HFF-Myc (cell line): ENCODE results near the gene PFAS.
"Not testable (repeated sequence)": the region's sequence is repeated elsewhere in the genome, so short reads cannot be mapped to it uniquely, and the experiment has no call there.

Source experiments
- DNase-seq: peaks from one replicate; pipeline ENCODE4 v3.0.0-alpha.2; 2011; ENCODE audit warnings: low read depth; ENCODE audit errors: extremely low read depth
- H3K4me3 ChIP-seq: replicated peaks from 2 replicates; pipeline ENCODE4 v1.5.1; 2011; ENCODE audit warnings: low read depth, mild to moderate bottlenecking, control low read depth, low read length
- TF ChIP-seq, protein P1 (sequence below): IDR thresholded peaks from 2 replicates; pipeline ENCODE4 v1.5.1; 2012; ENCODE audit warnings: mild to moderate bottlenecking, low read depth, low read length, control low read depth; ENCODE audit errors: missing control alignments

PFAS gene

DNA sequence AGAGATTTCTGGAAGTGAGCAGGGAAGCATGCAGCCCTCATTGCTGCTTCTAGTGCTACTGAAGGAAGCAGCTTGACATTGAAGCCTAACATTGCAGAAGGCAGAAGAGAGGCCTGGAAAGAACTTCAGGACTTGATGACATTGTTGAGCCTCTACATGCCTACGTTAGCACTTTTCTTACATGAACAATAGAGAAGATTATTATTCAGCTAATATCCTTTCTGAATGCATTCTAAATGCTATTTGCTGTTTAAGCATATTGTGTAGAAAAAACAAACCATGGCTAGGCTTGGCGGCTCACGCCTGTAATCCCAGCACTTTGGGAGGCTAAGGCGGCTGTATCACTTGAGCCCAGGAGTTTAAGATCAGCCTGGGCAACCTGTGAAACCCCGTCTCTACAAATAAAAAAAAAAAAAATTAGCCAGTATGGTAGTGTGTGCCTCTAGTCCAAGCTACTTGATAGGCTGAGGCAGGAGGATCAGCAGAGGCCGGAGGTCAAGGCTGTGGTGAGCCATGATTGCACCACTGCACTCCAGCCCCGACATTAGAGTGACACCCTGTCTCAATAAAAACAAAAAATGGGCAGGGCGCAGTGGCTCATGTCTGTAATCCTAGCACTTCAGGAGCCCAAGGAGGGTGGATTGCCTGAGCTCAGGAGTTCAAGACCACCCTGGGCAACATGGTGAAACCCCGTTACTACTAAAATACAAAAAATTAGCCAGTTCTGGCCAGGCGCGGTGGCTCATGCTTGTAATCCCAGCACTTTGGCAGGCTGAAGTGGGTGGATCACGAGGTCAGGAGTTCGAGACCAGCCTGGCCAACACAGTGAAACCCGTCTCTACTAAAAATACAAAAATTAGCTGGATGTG is 36.5 kb upstream of the PFAS start:
- no peak for DNase-seq
- no peak overlapping the region for H3K4me3 ChIP-seq
- TF ChIP-seq, protein P1, sequence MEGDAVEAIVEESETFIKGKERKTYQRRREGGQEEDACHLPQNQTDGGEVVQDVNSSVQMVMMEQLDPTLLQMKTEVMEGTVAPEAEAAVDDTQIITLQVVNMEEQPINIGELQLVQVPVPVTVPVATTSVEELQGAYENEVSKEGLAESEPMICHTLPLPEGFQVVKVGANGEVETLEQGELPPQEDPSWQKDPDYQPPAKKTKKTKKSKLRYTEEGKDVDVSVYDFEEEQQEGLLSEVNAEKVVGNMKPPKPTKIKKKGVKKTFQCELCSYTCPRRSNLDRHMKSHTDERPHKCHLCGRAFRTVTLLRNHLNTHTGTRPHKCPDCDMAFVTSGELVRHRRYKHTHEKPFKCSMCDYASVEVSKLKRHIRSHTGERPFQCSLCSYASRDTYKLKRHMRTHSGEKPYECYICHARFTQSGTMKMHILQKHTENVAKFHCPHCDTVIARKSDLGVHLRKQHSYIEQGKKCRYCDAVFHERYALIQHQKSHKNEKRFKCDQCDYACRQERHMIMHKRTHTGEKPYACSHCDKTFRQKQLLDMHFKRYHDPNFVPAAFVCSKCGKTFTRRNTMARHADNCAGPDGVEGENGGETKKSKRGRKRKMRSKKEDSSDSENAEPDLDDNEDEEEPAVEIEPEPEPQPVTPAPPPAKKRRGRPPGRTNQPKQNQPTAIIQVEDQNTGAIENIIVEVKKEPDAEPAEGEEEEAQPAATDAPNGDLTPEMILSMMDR, result no peak

DNA sequence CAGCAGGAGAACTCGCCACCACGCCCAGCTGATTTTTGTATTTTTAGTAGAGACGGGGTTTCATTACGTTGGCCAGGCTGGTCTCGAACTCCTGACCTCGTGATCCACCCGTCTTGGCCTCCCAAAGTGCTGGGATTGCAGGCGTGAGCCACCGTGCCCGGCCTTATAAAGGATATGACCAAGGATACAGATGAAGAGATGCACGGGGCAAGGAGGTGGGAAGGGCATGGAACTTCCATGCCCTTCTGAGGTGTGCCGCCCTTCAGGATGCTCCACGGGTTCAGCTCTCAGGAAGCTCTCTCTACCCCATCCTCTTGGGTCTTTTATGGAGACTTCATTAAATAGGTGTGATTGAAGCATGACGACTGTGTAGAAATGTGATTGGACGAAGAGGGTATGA is 35.1 kb upstream of the PFAS start:
- H3K4me3 ChIP-seq, DNase-seq: not testable (repeated sequence)

GRCh38 chr17:8220783-8221662 is 28.1 kb upstream of the PFAS start:
- TF ChIP-seq, protein P1, result no peak
- peak; percentile 83 for DNase-seq
- peak overlapping the region; percentile 65 for H3K4me3 ChIP-seq

- H3K4me3 ChIP-seq, result peak overlapping the region; percentile 65
- DNase-seq, result peak; percentile 87
- TF ChIP-seq, protein P1, result no peak
Observed at GRCh38 chr17:8221663-8222379, 27.3 kb upstream of the PFAS start.

DNA sequence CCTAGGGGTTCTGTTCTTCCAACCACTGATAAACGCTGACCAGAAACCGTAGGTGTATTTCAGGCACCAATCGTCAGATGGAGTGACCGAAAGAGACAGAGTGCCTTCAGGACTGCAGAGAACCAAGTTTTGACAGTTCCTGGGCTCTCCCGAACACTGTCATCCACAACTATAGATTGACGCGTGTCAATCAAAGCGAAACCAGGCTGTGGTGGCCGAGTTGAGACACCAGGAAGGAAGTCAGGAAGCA is 26.8 kb upstream of the PFAS start:
- TF ChIP-seq, protein P1, result no peak
- peak overlapping the region; percentile 65 for H3K4me3 ChIP-seq
- no peak for DNase-seq

DNA sequence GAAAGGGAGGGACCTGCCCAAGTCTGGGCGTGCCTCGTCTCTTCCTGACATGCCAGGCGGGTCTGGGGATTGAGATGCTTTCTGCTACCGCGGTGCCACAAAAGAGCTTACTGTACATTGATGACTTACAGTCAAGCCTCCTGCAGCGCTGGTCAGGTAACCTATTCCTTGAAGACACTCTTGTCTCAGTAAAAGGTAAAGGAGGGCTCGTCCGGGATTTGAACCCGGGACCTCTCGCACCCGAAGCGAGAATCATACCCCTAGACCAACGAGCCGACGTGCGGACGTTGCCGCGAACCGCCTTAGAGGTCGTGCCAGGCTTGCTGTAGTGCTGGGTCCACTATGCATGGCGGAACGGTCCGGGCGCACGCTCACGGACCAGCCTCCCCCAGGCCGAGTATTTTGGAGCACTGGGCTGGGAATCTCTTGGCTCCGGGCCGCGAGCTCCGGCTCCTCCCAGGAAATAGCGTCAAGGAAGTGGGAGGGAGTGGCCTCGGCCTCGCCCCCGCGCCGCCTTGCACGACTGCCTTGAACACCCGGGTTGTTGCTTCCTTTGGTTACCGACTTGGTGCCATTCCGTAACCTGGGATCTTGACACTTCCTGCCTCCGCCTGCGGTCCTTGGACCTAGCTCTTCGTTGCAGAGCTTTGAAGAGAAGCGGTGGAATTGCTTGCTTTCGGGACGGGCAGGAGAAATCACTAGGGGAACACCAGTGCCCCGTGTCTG is 26.3 kb upstream of the PFAS start:
- TF ChIP-seq, protein P1, result no peak

More for the DNA sequence above, 26.3 kb upstream of the PFAS start:
- H3K4me3 ChIP-seq, result peak overlapping the region; percentile 65
- peak; percentile 92 for DNase-seq
